Fibroblast of mammary gland (primary cell): ENCODE results near the gene DNAJC6.

Source experiments
- DNase-seq: peaks from one replicate; pipeline ENCODE4 v3.0.0-alpha.2; 2010; ENCODE audit warnings: low read depth
- H3K4me3 ChIP-seq: 2 replicates; pipeline ENCODE4 v1.5.1; 2011; ENCODE audit warnings: low read depth, mild to moderate bottlenecking, low read length, moderate library complexity; ENCODE audit not compliant: control insufficient read depth
- CTCF ChIP-seq: conservative IDR thresholded peaks from 2 replicates; pipeline ENCODE4 v1.5.1; 2011; ENCODE audit warnings: low read depth, low read length, inconsistent platforms; ENCODE audit not compliant: control insufficient read depth, insufficient read depth

DNAJC6 gene

DNA sequence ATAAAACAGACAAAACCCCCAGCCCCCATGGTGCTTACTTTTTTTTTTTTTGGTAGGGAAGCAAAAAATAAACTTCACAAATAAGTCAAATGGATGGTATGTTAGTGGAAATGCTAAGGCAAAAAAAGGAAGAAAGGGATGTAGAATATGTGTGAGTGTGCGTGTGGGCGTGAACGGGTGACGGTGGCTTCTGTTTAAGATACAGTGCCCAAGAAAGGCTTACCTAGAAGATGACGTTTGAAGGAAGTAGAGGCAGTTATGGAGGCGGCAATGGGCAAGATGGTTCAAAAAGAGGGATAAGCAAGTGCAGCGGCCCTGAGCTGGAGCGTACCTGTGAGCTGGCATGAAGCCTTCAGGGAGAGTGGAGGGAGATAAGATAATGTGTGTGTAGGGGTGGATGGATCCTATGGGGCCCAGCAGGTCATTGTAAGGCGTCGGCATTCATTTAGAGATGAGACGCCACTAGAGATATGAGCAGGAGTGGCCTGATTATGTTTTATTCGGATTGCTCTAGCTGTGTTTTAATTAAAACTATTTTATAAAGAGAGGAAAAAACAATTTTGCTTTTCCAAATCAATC lies 131.1 kb downstream of the DNAJC6 start:
- no peak for TF ChIP-seq CTCF
- DNase-seq = no peak
- no peak overlapping the region for H3K4me3 ChIP-seq

DNA sequence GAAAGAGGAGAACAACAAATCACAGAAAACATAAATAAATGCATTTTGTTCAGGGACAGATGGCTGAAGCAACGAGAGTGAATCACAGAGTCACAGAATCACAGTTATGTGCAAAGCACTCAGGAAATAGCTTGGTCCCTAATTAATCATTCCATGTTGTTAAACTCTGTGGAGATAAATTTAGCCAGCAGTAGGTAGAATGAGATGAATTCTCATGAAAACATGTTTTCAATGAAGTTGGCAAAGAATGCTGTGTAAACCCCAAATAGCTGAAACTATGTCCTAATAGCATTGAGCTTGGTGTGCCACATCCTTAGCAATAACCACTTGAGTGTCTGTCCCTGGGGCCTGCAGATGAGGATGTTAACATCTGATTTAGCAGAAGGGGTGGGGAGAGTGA lies 131.6 kb downstream of the DNAJC6 start:
- no peak for TF ChIP-seq CTCF
- no peak overlapping the region for H3K4me3 ChIP-seq
- peak; percentile 20 for DNase-seq

DNA sequence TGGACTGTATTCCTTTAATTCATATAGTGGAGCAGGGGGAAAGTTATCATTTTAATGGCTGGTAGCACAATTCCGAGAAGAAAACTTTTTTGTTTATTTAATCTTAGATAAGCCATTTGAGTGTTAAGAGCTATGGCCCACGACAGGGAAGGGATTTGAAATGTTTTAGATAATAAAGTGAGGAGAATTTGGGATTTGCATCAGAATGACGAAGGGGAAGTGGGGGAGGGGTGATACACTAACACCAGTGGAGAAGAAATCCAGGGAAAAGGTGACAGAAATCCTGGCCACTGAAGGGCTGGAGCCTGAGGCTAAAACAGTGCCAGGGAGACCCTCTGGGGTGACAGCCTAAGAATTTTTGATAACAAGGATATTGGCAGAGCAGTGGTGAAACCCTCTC lies 132.1 kb downstream of the DNAJC6 start:
- no peak overlapping the region for H3K4me3 ChIP-seq
- no peak for DNase-seq
- TF ChIP-seq CTCF = no peak

DNA sequence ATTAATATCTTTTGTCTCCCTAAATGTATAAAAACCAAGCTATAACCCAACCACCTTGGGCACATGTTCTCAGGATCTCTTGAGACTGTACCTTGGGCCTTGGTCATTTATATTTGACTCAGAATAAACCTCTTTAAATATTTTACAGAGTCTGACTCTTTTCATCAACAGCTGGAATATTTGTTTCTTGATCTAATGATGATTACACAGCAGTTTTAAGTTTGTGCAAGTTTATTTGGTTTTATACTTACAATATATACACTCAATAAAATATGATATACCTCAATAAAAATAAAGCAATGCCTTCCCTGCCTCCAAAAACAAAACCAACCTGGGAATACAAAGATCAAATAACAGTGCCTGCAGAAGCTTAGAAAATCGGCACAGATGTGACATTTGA lies 133.1 kb downstream of the DNAJC6 start:
- no peak for TF ChIP-seq CTCF
- H3K4me3 ChIP-seq = no peak overlapping the region
- DNase-seq = no peak

GRCh38 chr1:65443647-65444046 lies 134.3 kb downstream of the DNAJC6 start:
- no peak for DNase-seq
- no peak for TF ChIP-seq CTCF
- no peak overlapping the region for H3K4me3 ChIP-seq

GRCh38 chr1:65444128-65444640 lies 134.8 kb downstream of the DNAJC6 start:
- no peak for TF ChIP-seq CTCF
- DNase-seq = no peak
- no peak overlapping the region for H3K4me3 ChIP-seq

DNA sequence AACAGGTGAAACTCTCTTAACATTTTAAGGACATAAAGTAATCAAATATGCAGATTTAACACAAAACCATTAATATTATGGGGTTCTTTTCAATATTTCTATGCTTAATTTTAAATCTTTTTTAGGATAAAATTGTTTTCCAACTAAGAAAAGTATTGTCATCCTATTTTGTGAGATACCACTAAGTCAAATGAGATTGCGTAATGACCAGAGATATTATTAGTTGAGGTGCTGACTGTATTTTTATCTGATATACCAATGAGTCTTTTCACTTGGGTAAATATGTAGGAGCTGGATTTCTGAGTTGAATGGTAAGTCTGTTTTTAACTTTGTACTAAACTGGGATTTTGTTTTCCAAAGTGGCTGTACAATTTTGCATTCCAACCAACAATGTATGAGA lies 136.5 kb downstream of the DNAJC6 start:
- no peak overlapping the region for H3K4me3 ChIP-seq
- TF ChIP-seq CTCF = no peak
- no peak for DNase-seq
